Keratinocyte (primary cell): ENCODE results near the gene FGF1. TPM values are rescaled to one million over a fixed set of nuclear protein-coding genes. Genes with fewer than 3 reads are reported as not detected.

Experiments
- DNase-seq: peaks from one replicate; pipeline ENCODE4 v3.0.0-alpha.2; 2011; ENCODE audit warnings: low read depth, missing footprints, low spot score
- FAIRE-seq: peaks from 2 replicates; lab custom pipeline; 2011; peaks lifted over from hg19 to GRCh38; lab: Jason Lieb, UNC
- H2AFZ ChIP-seq: 2 replicates; pipeline ENCODE4 v1.6.0; 2012; ENCODE audit warnings: low read length, control low read depth, inconsistent platforms; ENCODE audit not compliant: control insufficient read depth
- H3K27ac ChIP-seq: 2 replicates; pipeline ENCODE4 v1.5.1; 2011; ENCODE audit warnings: low read length; ENCODE audit not compliant: control insufficient read depth, insufficient read depth
- H3K27me3 ChIP-seq: 3 replicates; pipeline ENCODE4 v1.6.0; 2011; ENCODE audit warnings: low read length; ENCODE audit not compliant: control insufficient read depth, insufficient read depth; ENCODE audit errors: extremely low read depth
- H3K36me3 ChIP-seq, 2 experiments: 2 replicates in 1 of 2; 3 replicates in 1 of 2; pipeline ENCODE4 v1.5.1; 2011; ENCODE audit warnings: low read length in 2 of 2, mild to moderate bottlenecking in 1 of 2; ENCODE audit not compliant: control insufficient read depth in 2 of 2, insufficient read depth in 2 of 2; ENCODE audit errors: extremely low read depth in 1 of 2
- H3K4me1 ChIP-seq: 3 replicates; pipeline ENCODE4 v1.5.1; 2011; ENCODE audit warnings: low read length; ENCODE audit not compliant: control insufficient read depth, insufficient read depth; ENCODE audit errors: extremely low read depth
- H3K4me2 ChIP-seq: 3 replicates; pipeline ENCODE4 v1.6.0; 2011; ENCODE audit warnings: low read depth, low read length; ENCODE audit not compliant: control insufficient read depth, insufficient read depth; ENCODE audit errors: extremely low read depth
- H3K4me3 ChIP-seq, 3 experiments: fragments of 200-600 bp in 1 of 3; sonication (generic) in 1 of 3; 2 replicates in 2 of 3; 3 replicates in 1 of 3; pipeline ENCODE4 v1.5.1; 2011 to 2016; ENCODE audit warnings: low read length in 3 of 3, mild to moderate bottlenecking in 3 of 3, control low read depth in 2 of 3, inconsistent platforms in 1 of 3, low read depth in 1 of 3, mixed read lengths in 1 of 3, mixed run types in 1 of 3, moderate library complexity in 1 of 3; ENCODE audit not compliant: control insufficient read depth in 2 of 3, insufficient read depth in 2 of 3; ENCODE audit errors: extremely low read depth in 1 of 3
- H3K79me2 ChIP-seq: 2 replicates; pipeline ENCODE4 v1.6.0; 2012; ENCODE audit warnings: low read length; ENCODE audit not compliant: control insufficient read depth, insufficient read depth
- H3K9ac ChIP-seq: 3 replicates; pipeline ENCODE4 v1.6.0; 2011; ENCODE audit warnings: low read length; ENCODE audit not compliant: control insufficient read depth, insufficient read depth; ENCODE audit errors: extremely low read depth
- H3K9me1 ChIP-seq: 3 replicates; pipeline ENCODE4 v1.6.0; 2011; ENCODE audit warnings: low read length; ENCODE audit not compliant: control insufficient read depth, insufficient read depth; ENCODE audit errors: extremely low read depth
- H3K9me3 ChIP-seq: 2 replicates; pipeline ENCODE4 v1.5.1; 2012; ENCODE audit warnings: low read depth, low read length; ENCODE audit not compliant: control insufficient read depth
- H4K20me1 ChIP-seq: 3 replicates; pipeline ENCODE4 v1.6.0; 2011; ENCODE audit warnings: low read length; ENCODE audit not compliant: control insufficient read depth, insufficient read depth; ENCODE audit errors: extremely low read depth
- EZH2 ChIP-seq: IDR thresholded peaks from one replicate; pipeline ENCODE4 v1.6.1; 2012; ENCODE audit warnings: inconsistent platforms, mild to moderate bottlenecking, low read length, moderate library complexity
- dilution Hi-C: fragments of 300-500 bp; cut with MboI; formaldehyde crosslinking; loops from one replicate; pipeline ENCODE4 v1.7.0; 2020; ENCODE audit warnings: low sequenced_read_pairs; ENCODE audit not compliant: extremely low pct_ligation_motif_present
- polyA plus RNA-seq, 5 experiments: library from polyadenylated mRNA; depleted of rRNA in 3 of 5; stranded (reverse) in 3 of 5; stranded (forward) in 1 of 5; unstranded in 1 of 5; fragments of >200 nt; gene quantifications; 1 replicate in 1 of 5; 2 replicates in 3 of 5; 3 replicates in 1 of 5; pipeline versions ENCODE4 v1.2.1 to v1.2.3, GENCODE V29; 2011 to 2012; ENCODE audit warnings: missing spikeins in 2 of 5, low read depth in 1 of 5, low replicate concordance in 1 of 5
- TF ChIP-seq, protein P1 (sequence below), 3 experiments: IDR thresholded peaks in 1 of 3; conservative IDR thresholded peaks in 1 of 3; optimal IDR thresholded peaks in 1 of 3; 2 replicates in 2 of 3; 3 replicates in 1 of 3; pipeline versions ENCODE3 to v1.5.1; 2011; ENCODE audit warnings: low read length in 3 of 3, mild to moderate bottlenecking in 3 of 3, moderate library complexity in 2 of 3, control low read depth in 1 of 3, inconsistent platforms in 1 of 3; ENCODE audit not compliant: insufficient read depth in 2 of 3; ENCODE audit errors: extremely low read depth in 1 of 3

The FGF1 gene
- polyA plus RNA-seq, 1 donor (not counting 4 experiments of a cell fraction or from before 2014, with no cell fraction given): 2.4 TPM

DNA sequence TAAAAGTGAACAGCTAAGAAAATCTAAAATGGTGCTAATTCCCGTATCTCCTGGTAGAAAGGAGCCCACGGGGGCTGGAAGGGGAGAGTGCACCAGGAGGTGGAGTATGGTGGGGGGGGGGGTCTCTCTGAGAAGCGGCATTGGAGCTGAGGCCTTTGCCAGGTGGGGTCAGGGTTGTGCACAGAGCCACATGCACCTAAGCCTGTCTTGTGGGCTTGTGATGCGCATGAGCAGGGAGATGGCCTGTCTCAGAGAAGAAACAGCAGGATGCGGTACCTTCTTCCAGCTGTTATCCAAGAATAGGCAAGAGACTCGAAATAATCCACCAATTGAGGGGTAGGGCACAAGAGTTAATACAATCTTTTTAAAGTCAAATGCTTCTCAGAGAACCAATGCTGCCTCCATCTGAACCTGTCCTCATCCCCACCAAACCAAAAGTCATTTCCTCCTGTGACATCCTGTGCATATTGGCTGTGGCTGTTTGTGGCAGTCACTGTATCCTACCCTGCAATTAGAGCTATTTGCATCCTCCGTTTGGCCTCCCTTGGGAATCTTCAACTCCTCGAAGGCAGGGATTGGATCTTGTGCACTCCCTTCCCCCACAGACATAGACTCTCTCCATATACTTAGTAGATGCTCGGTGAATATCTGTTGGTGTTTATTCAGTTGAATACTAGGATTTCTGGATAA is 45.4 kb downstream of the FGF1 start:
- Histone ChIP-seq H3K4me3 (no peak overlapping the region), H3K4me1 (peaks cover 18% of the 10 kb centered on the region), H3K27ac (no peak overlapping the region), H2AFZ (no peak overlapping the region), H3K79me2 (no peaks in the 10 kb centered on the region), H3K9me3 (no peaks in the 10 kb centered on the region), H3K9ac (no peak overlapping the region), H3K27me3 (no peaks in the 10 kb centered on the region), H3K4me2 (no peak overlapping the region), H3K36me3 (no peaks in the 10 kb centered on the region), H4K20me1 (no peaks in the 10 kb centered on the region), H3K9me1 (no peaks in the 10 kb centered on the region)
- TF ChIP-seq, protein P1, sequence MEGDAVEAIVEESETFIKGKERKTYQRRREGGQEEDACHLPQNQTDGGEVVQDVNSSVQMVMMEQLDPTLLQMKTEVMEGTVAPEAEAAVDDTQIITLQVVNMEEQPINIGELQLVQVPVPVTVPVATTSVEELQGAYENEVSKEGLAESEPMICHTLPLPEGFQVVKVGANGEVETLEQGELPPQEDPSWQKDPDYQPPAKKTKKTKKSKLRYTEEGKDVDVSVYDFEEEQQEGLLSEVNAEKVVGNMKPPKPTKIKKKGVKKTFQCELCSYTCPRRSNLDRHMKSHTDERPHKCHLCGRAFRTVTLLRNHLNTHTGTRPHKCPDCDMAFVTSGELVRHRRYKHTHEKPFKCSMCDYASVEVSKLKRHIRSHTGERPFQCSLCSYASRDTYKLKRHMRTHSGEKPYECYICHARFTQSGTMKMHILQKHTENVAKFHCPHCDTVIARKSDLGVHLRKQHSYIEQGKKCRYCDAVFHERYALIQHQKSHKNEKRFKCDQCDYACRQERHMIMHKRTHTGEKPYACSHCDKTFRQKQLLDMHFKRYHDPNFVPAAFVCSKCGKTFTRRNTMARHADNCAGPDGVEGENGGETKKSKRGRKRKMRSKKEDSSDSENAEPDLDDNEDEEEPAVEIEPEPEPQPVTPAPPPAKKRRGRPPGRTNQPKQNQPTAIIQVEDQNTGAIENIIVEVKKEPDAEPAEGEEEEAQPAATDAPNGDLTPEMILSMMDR (optimal IDR thresholded peaks at IDR 0.05 in 1 of 3, IDR thresholded peaks at IDR 0.05 in 1 of 3, conservative IDR thresholded peaks at IDR 0.05 in 1 of 3; ENCODE audit: extremely low read depth in 1 of 3, insufficient read depth in 2 of 3, low read length in 3 of 3): no peak
- no peak for TF ChIP-seq EZH2
- DNase-seq (no peak), FAIRE-seq (no peak)
- dilution Hi-C loops: no loop called here

DNA sequence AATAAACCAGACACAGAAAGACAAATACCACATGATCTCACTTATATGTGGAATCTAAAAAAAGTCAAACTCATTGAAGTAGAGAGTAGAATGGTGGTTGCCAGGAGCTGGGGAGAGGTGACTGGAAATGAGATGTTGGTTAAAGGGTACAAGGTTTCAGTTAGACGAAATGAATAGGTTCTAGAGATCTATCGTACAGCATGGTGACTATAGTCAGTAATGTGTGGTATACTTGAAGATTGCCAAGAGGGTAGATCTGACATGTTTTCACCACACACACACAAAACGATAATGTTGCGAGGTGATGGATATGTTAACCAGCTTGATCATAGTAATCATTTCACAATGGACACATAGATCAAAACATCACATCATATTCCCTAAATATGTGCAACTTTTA is 46.4 kb downstream of the FGF1 start:
- Histone ChIP-seq H3K4me1 (peaks cover 11% of the 10 kb centered on the region), H3K79me2 (no peaks in the 10 kb centered on the region), H3K9ac (no peak overlapping the region), H3K27me3 (no peaks in the 10 kb centered on the region), H3K36me3 (no peaks in the 10 kb centered on the region), H3K4me3 (no peak overlapping the region), H3K27ac (no peak overlapping the region), H3K4me2 (no peak overlapping the region), H3K9me1 (no peaks in the 10 kb centered on the region), H2AFZ (no peak overlapping the region), H3K9me3 (no peaks in the 10 kb centered on the region), H4K20me1 (no peaks in the 10 kb centered on the region)
- FAIRE-seq (no peak), DNase-seq (no peak)
- dilution Hi-C loops: no loop called here
- TF ChIP-seq EZH2: no peak
- TF ChIP-seq, protein P1 (optimal IDR thresholded peaks at IDR 0.05 in 1 of 3, IDR thresholded peaks at IDR 0.05 in 1 of 3, conservative IDR thresholded peaks at IDR 0.05 in 1 of 3; ENCODE audit: extremely low read depth in 1 of 3, insufficient read depth in 2 of 3, low read length in 3 of 3): no peak
